IMR-90 (cell line): ENCODE results near the gene DEF6. TPM values are rescaled to one million over a fixed set of nuclear protein-coding genes. Genes with fewer than 3 reads are reported as not detected.

Source experiments
- ATAC-seq: fragments of 200-7000 bp; cut with Tn5 transposase; 2 replicates; pipeline ENCODE4 v1.9.1; 2020; ENCODE audit warnings: low read depth, mild to moderate bottlenecking, moderate library complexity
- BruUV-seq: library from RNA; stranded (reverse); fragments of 400-500 nt; replicated peaks from 2 replicates; lab custom pipeline; 2021; lab: Mats Ljungman, UMichigan
- CTCF ChIA-PET: fragments of 300-600 bp; formaldehyde crosslinking; extraction: SDS; loops from one replicate; lab custom pipeline; 2021; ENCODE audit warnings: antibody characterized with exemption; lab: Yijun Ruan, JAX
- POLR2A ChIA-PET: fragments of 300-600 bp; sonication (Branson Sonifier 250); formaldehyde crosslinking; loops from one replicate; lab custom pipeline; 2022; ENCODE audit warnings: antibody characterized with exemption; ENCODE audit not compliant: unreplicated experiment; lab: Charles Lee
- DNase-seq: peaks from one replicate; pipeline ENCODE4 v3.0.0; 2013
- H2AFZ ChIP-seq: replicated peaks from 2 replicates; pipeline ENCODE3; 2013; ENCODE audit warnings: low read length, mild to moderate bottlenecking; ENCODE audit not compliant: poor library complexity
- H2AK5ac ChIP-seq: 2 replicates; pipeline ENCODE4 v1.6.1; 2013; ENCODE audit warnings: low read depth, low read length, inconsistent platforms
- H2AK9ac ChIP-seq: replicated peaks from 2 replicates; pipeline ENCODE3; 2013; ENCODE audit warnings: mild to moderate bottlenecking, low read depth, low read length, moderate library complexity; ENCODE audit not compliant: poor library complexity
- H2BK120ac ChIP-seq: 2 replicates; pipeline ENCODE4 v1.6.1; 2013; ENCODE audit warnings: low read depth, low read length, inconsistent platforms
- H2BK15ac ChIP-seq: 3 replicates; pipeline ENCODE4 v1.6.1; 2013; ENCODE audit warnings: low read depth, low read length, inconsistent platforms
- H2BK20ac ChIP-seq: 2 replicates; pipeline ENCODE4 v1.6.1; 2013; ENCODE audit warnings: low read depth, mild to moderate bottlenecking, inconsistent platforms, low read length, moderate library complexity
- H2BK5ac ChIP-seq: 2 replicates; pipeline ENCODE4 v1.6.1; 2013; ENCODE audit warnings: mild to moderate bottlenecking, low read depth, low read length, inconsistent platforms; ENCODE audit not compliant: poor library complexity, severe bottlenecking
- H3K14ac ChIP-seq: replicated peaks from 2 replicates; pipeline ENCODE4 v1.6.1; 2013; ENCODE audit warnings: low read depth, low read length, inconsistent platforms
- H3K18ac ChIP-seq: 2 replicates; pipeline ENCODE4 v1.6.1; 2013; ENCODE audit warnings: low read depth, low read length, control low read depth
- H3K23ac ChIP-seq: 2 replicates; pipeline ENCODE4 v1.6.1; 2013; ENCODE audit warnings: low read depth, low read length, inconsistent platforms
- H3K27ac ChIP-seq: 2 replicates; pipeline ENCODE4 v1.5.1; 2013; ENCODE audit warnings: mild to moderate bottlenecking, control low read depth, low read length; ENCODE audit not compliant: insufficient read depth
- H3K27me3 ChIP-seq: 2 replicates; pipeline ENCODE4 v1.6.1; 2013; ENCODE audit warnings: low read length; ENCODE audit not compliant: control insufficient read depth, insufficient read depth
- H3K36me3 ChIP-seq: 2 replicates; pipeline ENCODE4 v1.6.1; 2013; ENCODE audit warnings: low read length, mixed read lengths; ENCODE audit not compliant: control insufficient read depth, insufficient read depth
- H3K4ac ChIP-seq: 2 replicates; pipeline ENCODE4 v1.6.1; 2013; ENCODE audit warnings: low read depth, low read length, inconsistent platforms
- H3K4me1 ChIP-seq: 2 replicates; pipeline ENCODE4 v1.6.1; 2013; ENCODE audit warnings: low read length, mixed read lengths; ENCODE audit not compliant: control insufficient read depth, insufficient read depth
- H3K4me2 ChIP-seq: 2 replicates; pipeline ENCODE4 v1.6.1; 2013; ENCODE audit warnings: low read depth, mild to moderate bottlenecking, control low read depth, low read length, moderate library complexity
- H3K4me3 ChIP-seq: 2 replicates; pipeline ENCODE4 v1.5.1; 2013; ENCODE audit warnings: low read depth, mild to moderate bottlenecking, control low read depth, low read length, moderate library complexity; ENCODE audit not compliant: insufficient read depth
- H3K56ac ChIP-seq: 2 replicates; pipeline ENCODE4 v1.6.1; 2013; ENCODE audit warnings: low read length, inconsistent platforms; ENCODE audit not compliant: insufficient read depth; ENCODE audit errors: extremely low read depth
- H3K79me1 ChIP-seq, 2 experiments: 2 replicates each; pipeline ENCODE4 v1.6.1; 2013; ENCODE audit warnings: low read length in 2 of 2, inconsistent platforms in 1 of 2, low read depth in 1 of 2
- H3K9ac ChIP-seq: 2 replicates; pipeline ENCODE4 v1.6.1; 2013; ENCODE audit warnings: low read depth, low read length, control low read depth
- H3K9me1 ChIP-seq: 2 replicates; pipeline ENCODE4 v1.6.1; 2013; ENCODE audit warnings: low read length, inconsistent platforms; ENCODE audit not compliant: insufficient read depth
- H3K9me3 ChIP-seq: 2 replicates; pipeline ENCODE4 v1.6.1; 2013; ENCODE audit warnings: low read length; ENCODE audit not compliant: control insufficient read depth, insufficient read depth
- H4K20me1 ChIP-seq: 2 replicates; pipeline ENCODE4 v1.6.1; 2013; ENCODE audit warnings: low read length, inconsistent platforms; ENCODE audit not compliant: insufficient read depth
- H4K5ac ChIP-seq: 2 replicates; pipeline ENCODE4 v1.6.1; 2013; ENCODE audit warnings: mild to moderate bottlenecking, low read depth, low read length, control low read depth
- H4K8ac ChIP-seq, 2 experiments: 2 replicates each; pipeline ENCODE4 v1.6.1; 2013; ENCODE audit warnings: low read depth in 2 of 2, low read length in 2 of 2, control low read depth in 1 of 2, inconsistent platforms in 1 of 2
- H4K91ac ChIP-seq: 2 replicates; pipeline ENCODE4 v1.6.1; 2013; ENCODE audit warnings: low read depth, low read length, inconsistent platforms; ENCODE audit not compliant: insufficient read depth
- CEBPB ChIP-seq: IDR thresholded peaks from 2 replicates; pipeline ENCODE4 v1.6.1; 2012; ENCODE audit warnings: low read depth, low read length, improper control_type of control experiment
- POLR2A ChIP-seq: IDR thresholded peaks from 2 replicates; pipeline ENCODE4 v1.6.1; 2012; ENCODE audit warnings: mild to moderate bottlenecking, low read depth, low read length
- RAD21 ChIP-seq: IDR thresholded peaks from 2 replicates; pipeline ENCODE4 v1.6.1; 2012; ENCODE audit warnings: low read length, improper control_type of control experiment
- SMC3 ChIP-seq: fragments of 150-350 bp; IDR thresholded peaks from 2 replicates; pipeline ENCODE4 v1.6.1; 2016; ENCODE audit warnings: low read depth, mild to moderate bottlenecking, antibody characterized with exemption, low read length, moderate library complexity
- USF2 ChIP-seq: fragments of 150-350 bp; IDR thresholded peaks from 2 replicates; pipeline ENCODE4 v1.6.1; 2017; ENCODE audit warnings: mild to moderate bottlenecking, antibody characterized with exemption, low read length, low read depth
- WGBS, 2 experiments: methylation state at CpG; one replicate each; pipeline versions ENCODE4 v1.1.5 to v1.1.7; 2013; ENCODE audit warnings: missing lambda C conversion rate in 2 of 2; ENCODE audit not compliant: insufficient read length in 1 of 2; ENCODE audit errors: extremely low coverage in 2 of 2; 5-methylcytosine and 5-hydroxymethylcytosine counted together
- dilution Hi-C: fragments of 300-500 bp; cut with HindIII; formaldehyde crosslinking; loops from one replicate; pipeline ENCODE4 v1.14.3; 2018; ENCODE audit warnings: low sequenced_read_pairs; ENCODE audit not compliant: unreplicated experiment
- in situ Hi-C: fragments of 300-500 bp; cut with MboI; formaldehyde crosslinking; loops from 3 replicates; pipeline ENCODE4 v1.14.3; 2019; ENCODE audit warnings: low sequenced_read_pairs, inconsistent platforms, mixed read lengths
- intact Hi-C: fragments of 100-400 bp; cut with micrococcal nuclease; formaldehyde crosslinking; loops from 2 replicates; pipeline ENCODE4 v1.10.0; 2022
- polyA plus RNA-seq, 3 experiments: library from polyadenylated mRNA; depleted of rRNA; stranded (reverse); fragments of >200 nt; gene quantifications; 2 replicates each; pipeline ENCODE4 v1.2.3, GENCODE V29; 2012; ENCODE audit warnings: low replicate concordance in 1 of 3
- total RNA-seq: library from RNA; depleted of rRNA; stranded (reverse); fragments of >200 nt; gene quantifications from 2 replicates; pipeline ENCODE4 v1.2.3, GENCODE V29; 2012
- TF ChIP-seq, protein P1 (sequence below): fragments of 150-350 bp; IDR thresholded peaks from 2 replicates; pipeline ENCODE4 v1.6.1; 2016; ENCODE audit warnings: low read depth, mild to moderate bottlenecking, low read length, moderate library complexity, borderline replicate concordance

The DEF6 gene
- total and polyA plus RNA-seq, 2 of the 4 experiments (the other 2 are of a cell fraction), result 2.5 to 4.2 TPM

- Histone ChIP-seq H4K8ac (no peak overlapping the region), H3K9ac (no peak overlapping the region), H2BK20ac (no peak overlapping the region), H3K9me3 (no peaks in the 10 kb centered on the region), H3K14ac (no peak overlapping the region), H3K4me1 (peaks cover 4% of the 10 kb centered on the region; the same call in 1 of the 2 replicates), H2AK5ac (no peak overlapping the region), H3K56ac (no peak overlapping the region), H3K27me3 (no peaks in the 10 kb centered on the region), H3K18ac (no peak overlapping the region), H3K4me3 (no peak overlapping the region), H2BK120ac (no peak overlapping the region), H3K79me1 (no peaks in the 10 kb centered on the region), H2AK9ac (no peak overlapping the region), H2BK5ac (no peak overlapping the region), H3K4me2 (no peak overlapping the region), H3K9me1 (peaks cover 4% of the 10 kb centered on the region; the same call in 1 of the 2 replicates), H2BK15ac (no peak overlapping the region), H2AFZ (no peak overlapping the region), H4K5ac (no peak overlapping the region), H3K23ac (no peak overlapping the region), H3K4ac (no peak overlapping the region), H3K36me3 (peaks cover 58% of the 10 kb centered on the region), H3K27ac (no peak overlapping the region), H4K91ac (no peak overlapping the region), H4K20me1 (no peaks in the 10 kb centered on the region)
- ATAC-seq, result no peak
- TF ChIP-seq, protein P1, sequence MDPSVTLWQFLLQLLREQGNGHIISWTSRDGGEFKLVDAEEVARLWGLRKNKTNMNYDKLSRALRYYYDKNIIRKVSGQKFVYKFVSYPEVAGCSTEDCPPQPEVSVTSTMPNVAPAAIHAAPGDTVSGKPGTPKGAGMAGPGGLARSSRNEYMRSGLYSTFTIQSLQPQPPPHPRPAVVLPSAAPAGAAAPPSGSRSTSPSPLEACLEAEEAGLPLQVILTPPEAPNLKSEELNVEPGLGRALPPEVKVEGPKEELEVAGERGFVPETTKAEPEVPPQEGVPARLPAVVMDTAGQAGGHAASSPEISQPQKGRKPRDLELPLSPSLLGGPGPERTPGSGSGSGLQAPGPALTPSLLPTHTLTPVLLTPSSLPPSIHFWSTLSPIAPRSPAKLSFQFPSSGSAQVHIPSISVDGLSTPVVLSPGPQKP, result no peak
- TF ChIP-seq CEBPB (no peak), SMC3 (no peak), RAD21 (no peak), USF2 (no peak), POLR2A (no peak)
- no peak for DNase-seq
- CTCF ChIA-PET, result interaction anchor here (1.2 to 1.3 kb wide), 2 partner anchors 22 to 34 kb away, joined by 3 read pairs; no protein-coding TSS in a partner anchor
- intact Hi-C loops, result no loop called here
- WGBS, 2 experiments, result 93% methylated on average over 8 of the region's 9 CpGs; no CpG with 5 or more reads in 1 of the 2 experiments
- no TSS peak for BruUV-seq
- in situ Hi-C loops, result no loop called here
- dilution Hi-C loops, result no loop called here
- POLR2A ChIA-PET, result no interaction called here
Observed at GRCh38 chr6:35293681-35294080, 3.9 kb upstream of the DEF6 start.
